HuH-7.5 (cell line): ENCODE data around the gene HDGFL2.
"Not testable (repeated sequence)": the region's sequence is repeated elsewhere in the genome, so short reads cannot be mapped to it uniquely, and the experiment has no call there.

Source experiments
- DNase-seq: peaks from one replicate; pipeline ENCODE4 v3.0.0; 2011; ENCODE audit warnings: low spot score

The HDGFL2 gene

DNA sequence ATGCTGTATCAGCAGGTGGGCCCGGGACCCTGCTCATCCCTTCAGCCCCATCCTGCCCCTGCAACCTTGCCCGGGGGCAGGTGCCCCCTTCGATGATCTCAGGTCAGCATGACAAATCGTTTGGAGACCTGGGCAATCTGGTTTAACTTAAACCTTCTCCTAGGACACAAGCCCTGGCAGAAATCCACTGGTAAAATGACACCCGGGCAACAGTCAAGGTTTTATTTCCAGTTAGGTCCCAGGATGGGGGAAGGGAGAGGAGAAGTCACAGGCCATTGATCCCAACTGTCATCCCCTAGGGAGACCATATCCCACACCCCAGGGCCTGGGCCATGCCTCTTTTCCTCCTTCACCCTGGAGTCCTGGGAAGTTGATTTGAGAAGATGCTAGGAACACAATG is 64.7 kb downstream of the HDGFL2 start:
- DNase-seq: no peak

DNA sequence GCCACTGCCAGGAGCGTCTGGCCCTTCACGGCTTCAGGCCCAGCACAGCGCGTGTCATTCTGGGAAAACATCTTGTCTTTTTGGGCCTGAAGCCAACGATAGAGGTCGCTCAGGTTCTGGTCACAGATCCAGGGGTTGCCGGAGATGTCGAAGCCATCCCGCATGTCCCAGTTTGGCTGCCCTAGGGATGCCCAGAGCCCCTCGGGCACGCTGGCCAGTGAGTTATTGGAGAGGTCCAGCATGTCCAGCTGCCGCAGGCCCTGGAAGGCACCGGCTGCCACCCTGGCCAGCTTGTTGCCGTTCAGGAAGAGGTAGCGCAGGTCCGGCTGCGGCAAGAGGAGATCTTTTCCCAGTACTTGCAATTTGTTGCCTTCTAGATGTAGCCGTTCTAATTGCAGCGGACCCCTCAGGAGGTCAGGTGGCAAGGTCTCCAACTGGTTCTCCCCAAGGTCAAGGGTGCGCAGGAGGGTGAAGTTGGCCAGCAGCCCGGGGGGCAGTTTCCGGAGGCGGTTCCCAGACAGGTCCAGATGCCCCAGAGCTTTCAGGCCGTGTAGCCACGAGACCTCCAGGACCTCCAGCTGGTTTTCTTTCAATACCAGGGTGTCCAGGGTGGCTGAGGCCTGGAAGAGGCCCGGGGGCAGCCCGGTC is 66.0 kb downstream of the HDGFL2 start:
- no peak for DNase-seq

DNA sequence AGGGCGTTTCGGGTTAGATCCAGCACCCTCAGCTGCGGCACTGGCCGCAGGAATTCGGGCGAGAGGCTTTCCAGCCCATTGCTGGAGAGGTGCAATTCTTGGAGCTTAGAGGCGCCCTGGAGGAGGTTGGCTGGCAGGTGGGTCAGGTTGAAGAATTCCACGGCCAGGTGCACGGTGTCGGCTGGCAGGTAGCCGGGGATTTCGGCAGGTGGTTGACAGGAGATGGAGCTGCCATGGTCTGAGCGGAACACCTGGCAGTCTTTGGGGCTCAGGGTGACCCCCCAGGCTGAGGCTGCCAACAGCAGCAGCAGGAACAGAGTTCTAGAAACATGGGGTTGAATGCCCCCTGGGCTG is 66.5 kb downstream of the HDGFL2 start:
- DNase-seq: no peak

DNA sequence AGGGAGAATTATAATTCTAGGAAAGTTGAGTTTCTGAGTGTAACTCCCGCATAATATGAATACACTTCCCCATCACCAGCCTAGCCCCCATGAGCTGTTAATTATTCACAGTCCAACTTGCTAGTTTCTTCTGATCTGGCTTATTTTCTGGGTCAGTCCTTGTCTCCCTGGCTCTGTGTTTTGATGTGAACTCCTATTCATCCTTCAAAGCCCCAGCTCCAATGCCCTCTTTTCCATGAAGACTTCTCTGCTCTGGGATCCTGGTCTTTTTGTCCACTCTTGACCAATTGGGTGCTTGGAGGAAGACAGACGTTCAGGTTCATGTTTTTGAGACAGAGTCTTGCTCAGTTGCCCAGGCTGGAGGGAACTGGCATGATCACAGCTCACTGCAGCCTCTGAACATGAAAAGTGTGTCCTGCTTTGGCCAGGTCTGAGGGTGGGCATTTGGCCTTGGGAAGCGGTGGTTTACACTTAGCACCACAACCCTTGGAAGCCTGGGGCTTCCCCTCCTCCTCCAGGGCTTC is 67.1 kb downstream of the HDGFL2 start:
- no peak for DNase-seq

DNA sequence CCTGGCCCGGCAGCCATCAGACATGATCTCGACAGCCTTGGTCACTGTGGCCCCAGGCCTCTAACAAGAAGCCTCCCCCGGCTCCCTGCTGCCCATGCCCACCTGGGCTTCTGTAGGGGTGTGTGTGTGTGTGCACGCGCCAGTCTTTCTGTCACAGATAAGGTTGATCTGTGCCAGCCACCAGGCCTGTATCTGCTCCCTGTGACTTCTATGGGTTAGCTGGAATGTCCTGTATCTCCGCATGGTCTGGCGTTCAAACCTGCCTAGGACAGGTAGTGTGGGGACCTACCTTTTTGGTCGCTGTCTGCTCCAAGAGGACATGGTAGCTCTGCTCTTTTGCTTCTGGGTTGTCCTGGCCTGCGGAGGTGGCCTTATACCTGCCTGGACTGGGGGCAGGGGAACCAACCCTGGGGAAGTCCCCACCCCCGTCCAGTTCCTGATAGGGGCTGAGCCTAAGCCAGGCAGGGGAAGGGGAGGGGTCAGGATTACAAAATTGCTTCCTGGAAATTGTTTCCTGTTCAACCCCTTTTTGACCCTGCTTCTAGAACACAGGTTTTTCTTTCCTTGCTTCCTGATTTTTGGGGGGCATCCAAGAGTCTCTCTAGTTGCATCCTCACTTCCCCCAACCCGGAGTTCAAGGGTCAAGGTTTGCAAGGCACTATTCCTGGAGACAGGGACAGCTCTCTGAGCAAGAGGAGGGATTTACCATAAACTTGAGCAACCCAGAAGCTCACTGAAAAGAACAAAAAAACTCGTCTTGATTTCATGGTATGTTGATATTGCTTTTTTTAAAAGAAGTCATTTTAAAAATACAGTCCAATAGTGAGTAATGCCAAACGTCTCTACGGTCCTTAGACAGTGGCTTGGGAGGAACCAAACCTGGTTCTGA is 67.8 kb downstream of the HDGFL2 start, which contains the start of gene LRG1:
TSS of gene LRG1 (minus strand) at position 344 of the 889 bp plus-strand sequence. CDS start at position 321, 23 bp downstream.
- DNase-seq: peak; percentile 92

DNA sequence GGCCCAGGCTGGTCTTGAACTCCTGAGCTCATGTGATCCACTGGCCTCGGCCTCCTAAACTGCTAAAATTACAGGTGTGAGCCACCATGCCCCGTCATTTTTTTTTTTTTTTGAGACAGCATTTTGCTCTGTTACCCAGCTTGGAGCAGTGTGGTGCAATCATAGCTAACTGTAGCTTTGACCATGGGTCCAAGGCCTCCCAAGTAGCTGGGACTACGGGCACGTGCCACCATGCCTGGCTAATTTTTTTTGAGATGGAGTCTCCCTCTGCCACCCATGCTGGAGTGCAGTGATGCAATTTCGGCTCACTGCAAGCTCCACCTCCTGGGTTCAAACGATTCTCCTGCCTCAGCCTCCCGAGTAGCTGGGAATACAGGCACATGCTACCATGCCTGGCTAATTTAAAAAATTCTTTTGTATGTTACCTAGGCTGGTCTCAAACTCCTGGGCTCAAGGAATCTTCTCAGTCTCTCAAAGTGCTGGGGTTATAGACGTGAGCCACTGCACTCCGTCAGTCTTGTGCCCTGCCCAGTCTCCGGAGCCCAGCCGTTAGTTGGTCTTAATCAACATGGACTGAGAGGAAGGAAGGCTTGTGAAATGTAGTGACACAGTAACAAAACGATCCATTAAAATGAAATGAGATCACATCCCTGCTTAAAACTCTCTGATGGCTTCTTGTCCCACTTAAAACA is 69.2 kb downstream of the HDGFL2 start:
- no peak for DNase-seq

DNA sequence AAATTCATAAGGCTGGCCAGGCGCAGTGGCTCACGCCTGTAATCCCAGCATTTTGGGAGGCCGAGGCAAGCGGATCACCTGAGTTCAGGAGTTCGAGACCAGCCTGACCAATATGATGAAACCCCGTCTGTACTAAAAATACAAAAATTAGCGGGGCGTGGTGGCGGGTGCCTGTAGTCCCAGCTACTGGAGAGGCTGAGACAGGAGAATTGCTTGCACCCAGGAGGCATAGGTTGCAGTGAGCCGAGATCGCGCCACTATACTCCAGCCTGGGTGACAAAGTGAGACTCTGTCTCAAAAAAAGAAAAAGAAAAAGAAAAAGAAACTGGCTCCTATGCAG is 69.7 kb downstream of the HDGFL2 start:
- not testable (repeated sequence) for DNase-seq

DNA sequence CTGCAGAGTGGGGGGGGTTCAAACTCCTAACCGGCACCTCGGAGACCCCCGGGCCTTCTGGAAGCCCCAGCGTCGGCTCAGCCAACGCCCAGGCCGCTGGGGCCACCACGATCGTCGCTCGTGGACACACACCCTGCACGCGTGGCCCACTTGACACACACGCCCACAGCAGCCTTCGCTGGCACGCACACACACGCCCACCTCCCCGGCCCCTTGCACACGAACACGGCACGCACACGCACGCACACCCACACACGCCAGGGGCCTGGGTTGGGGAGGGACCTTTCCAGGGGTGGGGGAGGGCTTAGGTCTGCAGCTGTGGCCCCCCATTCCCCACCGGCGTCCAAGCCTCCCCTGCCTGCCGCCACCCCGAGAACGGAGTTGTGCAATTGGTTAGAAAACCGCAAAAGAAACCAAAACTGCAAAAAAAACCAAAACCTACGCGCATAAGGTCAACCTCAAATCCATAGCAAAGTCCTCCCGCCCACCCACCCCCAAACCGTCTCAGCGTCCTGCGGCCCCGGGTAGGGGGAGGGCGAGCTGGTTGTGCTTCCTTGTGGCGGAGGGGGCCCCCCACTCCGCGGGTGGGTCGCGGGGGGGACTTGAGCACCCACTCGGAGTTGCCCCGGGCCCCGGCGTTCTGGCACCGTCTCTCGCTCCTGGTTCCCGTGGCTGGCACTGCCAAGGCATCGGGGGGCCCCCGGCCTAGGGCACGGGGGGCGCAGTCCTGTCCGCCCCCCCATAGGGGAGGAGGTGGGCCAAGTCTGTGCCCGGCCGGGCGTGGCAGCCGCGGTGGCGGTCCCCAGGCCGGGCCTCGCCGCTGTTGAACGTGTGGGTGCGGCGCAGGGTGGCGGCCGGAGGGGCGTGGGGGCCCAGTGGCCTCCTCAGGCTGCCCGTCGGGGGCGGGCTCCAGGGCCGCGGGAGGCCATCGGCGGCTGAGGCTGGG is 71.1 kb downstream of the HDGFL2 start:
- DNase-seq: no peak

DNA sequence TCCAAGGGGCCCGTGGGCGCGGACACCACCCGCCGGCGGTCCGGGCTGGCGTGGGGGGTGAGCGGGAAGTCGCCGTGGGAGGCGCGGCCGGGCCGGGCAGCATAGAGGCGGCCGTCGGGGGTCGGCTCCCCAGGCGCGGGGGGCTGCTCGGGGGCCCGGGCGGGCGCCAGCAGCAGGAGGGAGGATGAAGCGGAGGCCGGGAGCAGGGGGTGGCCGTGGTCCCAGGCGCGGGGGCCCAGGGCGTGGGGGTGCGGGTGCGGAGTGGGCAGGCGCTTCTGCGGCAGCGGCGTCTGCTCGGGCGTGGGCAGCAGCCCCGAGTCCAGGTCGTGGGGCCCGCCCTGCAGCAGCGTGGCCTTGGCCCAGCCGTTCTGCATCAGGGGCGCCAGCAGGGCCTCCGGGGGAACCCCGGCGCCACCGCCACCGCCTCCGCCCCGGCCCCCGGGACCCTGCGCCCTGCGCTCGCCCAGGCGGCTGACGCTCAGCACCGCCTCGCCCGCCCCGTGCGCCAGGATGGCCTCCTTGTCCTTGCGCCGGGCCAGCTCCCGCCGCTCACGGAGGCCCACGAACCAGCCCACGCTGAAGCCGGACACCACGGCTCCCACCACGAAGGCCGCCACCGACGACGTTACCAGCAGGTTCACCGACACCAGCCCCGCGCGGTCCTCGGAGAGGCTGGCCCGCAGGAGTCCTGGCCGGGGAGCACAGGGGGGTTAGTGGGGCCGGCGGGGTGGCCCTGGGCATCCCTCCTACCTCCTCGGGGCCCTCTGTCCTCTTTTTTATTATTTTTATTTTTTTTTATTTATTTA is 71.9 kb downstream of the HDGFL2 start:
- DNase-seq: no peak

DNA sequence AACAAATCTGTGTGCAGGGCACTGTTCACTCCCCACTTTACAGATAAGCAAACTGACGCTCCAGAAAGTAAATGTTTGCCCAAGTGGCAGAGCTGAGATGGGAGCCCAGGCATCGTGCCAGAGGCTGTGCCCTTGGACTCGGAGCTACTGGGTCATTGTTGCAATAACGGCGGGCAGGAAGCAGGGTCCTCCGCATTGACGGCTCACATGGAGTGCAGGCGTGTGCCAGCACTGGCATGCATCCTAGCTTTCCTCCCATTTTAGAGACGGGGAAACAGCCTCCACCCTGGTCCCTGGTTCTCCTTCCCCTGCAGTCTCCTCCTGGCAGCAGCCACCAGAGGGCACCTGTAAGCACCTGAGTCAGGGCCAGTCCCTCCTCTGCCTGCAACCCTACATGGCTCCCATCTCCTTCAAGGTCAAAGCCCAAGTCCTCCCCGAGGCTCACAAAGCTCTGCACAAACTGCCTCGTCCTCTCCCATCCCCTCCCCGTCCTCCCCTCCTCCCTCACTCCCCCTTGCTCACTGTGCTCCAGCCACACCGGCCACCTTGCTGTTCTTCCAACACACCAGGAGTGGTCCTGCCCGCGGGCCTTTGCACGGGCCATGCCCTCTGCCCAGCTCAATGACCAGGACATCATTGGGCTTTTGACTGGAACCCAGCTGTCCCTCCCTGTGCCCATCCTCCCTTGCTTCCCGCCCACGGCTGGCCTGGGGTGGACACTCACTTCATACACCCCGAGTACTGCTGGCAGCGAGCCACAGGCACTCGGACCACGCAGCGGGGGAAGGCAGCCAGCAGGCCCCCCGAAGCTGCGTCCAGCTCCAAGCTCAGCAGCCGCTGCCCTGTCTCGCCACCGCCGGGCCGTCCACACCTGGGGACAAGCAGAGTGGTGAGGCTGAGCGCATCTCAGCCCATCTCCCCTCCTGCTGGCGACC is 75.5 kb downstream of the HDGFL2 start:
- no peak for DNase-seq

DNA sequence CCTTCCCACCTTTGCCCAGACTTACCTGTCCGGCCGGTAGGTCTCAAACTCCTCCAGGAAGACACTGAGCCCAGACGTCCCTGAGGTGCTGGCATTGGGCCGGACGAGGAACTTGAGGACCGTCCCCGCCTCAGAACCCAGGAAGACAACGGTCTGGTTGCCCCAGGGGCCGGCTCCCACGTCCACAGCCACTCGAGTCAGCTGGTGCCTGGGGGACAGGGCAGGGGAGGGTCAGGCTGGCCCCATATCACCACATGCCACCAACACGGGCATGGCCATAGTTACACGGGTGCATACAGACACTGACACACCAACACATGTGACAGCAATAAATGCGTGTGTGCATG is 76.1 kb downstream of the HDGFL2 start:
- no peak for DNase-seq

DNA sequence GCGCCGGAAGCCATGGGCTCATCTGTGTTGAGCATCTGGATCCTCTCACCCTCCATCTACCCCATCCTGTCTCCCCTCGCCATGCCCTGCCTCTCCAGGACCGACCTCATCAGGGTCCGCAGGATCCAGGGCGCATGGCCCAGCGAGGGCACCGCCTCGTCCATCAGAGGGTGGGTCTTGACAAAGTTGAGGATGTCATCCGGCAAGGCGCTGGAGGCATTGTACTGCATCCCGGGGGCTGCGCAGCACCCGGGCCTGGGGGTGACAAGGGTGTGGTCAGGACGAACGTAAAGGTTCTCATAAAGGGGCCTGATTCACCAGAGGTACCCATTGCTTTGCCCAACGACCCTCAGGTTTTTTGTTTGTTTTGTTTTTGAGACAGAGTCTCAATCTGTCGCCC is 77.9 kb downstream of the HDGFL2 start:
- DNase-seq: no peak

DNA sequence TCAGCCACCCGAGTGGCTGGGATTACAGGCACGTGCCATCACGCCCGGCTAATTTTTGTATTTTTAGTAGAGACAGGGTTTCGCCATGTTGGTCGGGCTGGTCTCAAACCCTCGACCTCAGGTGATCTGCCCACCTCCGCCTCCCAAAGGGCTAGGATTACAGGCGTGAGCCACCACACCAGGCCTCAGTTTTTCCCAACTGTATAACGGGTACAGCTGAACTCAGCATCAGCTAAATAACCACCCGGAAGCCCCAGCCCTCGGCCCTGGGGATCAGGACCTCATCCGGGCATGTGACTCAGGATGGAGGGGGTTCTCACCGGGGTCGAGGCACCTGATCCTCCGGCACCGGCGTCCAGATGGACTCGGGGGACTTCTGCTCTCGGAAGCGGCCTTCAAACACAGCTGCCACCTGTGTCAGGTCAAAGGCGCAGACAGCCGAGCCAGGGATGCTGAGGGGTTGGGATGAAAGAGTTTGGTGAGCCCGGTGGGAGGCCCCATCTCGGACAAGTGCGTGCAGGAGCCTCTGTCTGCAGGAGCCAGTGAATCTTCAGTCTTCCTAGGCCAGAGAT is 78.5 kb downstream of the HDGFL2 start:
- no peak for DNase-seq
